HG02759 (cell line): Measurements from ENCODE around the gene CABLES1.
A peak's percentile ranks its signal among the peaks of the same experiment; 100 is the strongest.
"Not testable (repeated sequence)": the region's sequence is repeated elsewhere in the genome, so short reads cannot be mapped to it uniquely, and the experiment has no call there.

Experiments
- ATAC-seq: cut with Tn5 transposase; IDR thresholded peaks from one replicate; pipeline ENCODE4 v1.9.1; 2021; ENCODE audit warnings: mild to moderate bottlenecking, moderate library complexity; ENCODE audit not compliant: unreplicated experiment

CABLES1 gene

GRCh38 chr18:23259701-23260681, 124.7 kb downstream of the CABLES1 start:
- ATAC-seq, result peak; percentile 71

- ATAC-seq, result no peak
Observed at GRCh38 chr18:23260926-23261590, 125.8 kb downstream of the CABLES1 start.

- ATAC-seq, result no peak
Observed at GRCh38 chr18:23263551-23264235, 128.4 kb downstream of the CABLES1 start.

- no peak for ATAC-seq
Observed at GRCh38 chr18:23265682-23266399, 130.6 kb downstream of the CABLES1 start.

GRCh38 chr18:23266717-23267446, 131.6 kb downstream of the CABLES1 start:
- ATAC-seq, result peak; percentile 71

GRCh38 chr18:23267447-23267776, 132.1 kb downstream of the CABLES1 start:
- no peak for ATAC-seq

- no peak for ATAC-seq
Observed at GRCh38 chr18:23268641-23269040, 133.4 kb downstream of the CABLES1 start.

- ATAC-seq, result not testable (repeated sequence)
Observed at GRCh38 chr18:23269068-23269467, 133.8 kb downstream of the CABLES1 start.

GRCh38 chr18:23269928-23270327, 134.6 kb downstream of the CABLES1 start:
- no peak for ATAC-seq

GRCh38 chr18:23270986-23271680, 135.8 kb downstream of the CABLES1 start:
- ATAC-seq, result no peak

GRCh38 chr18:23272498-23273232, 137.4 kb downstream of the CABLES1 start:
- no peak for ATAC-seq

- ATAC-seq, result no peak
Observed at GRCh38 chr18:23273443-23273966, 138.2 kb downstream of the CABLES1 start.

- ATAC-seq, result no peak
Observed at GRCh38 chr18:23274638-23275482, 139.6 kb downstream of the CABLES1 start.

- no peak for ATAC-seq
Observed at GRCh38 chr18:23276451-23276850, 141.2 kb downstream of the CABLES1 start.

GRCh38 chr18:23277399-23277798, 142.1 kb downstream of the CABLES1 start:
- no peak for ATAC-seq

GRCh38 chr18:23279931-23280330, 144.6 kb downstream of the CABLES1 start:
- no peak for ATAC-seq

- no peak for ATAC-seq
Observed at GRCh38 chr18:23280844-23281243, 145.6 kb downstream of the CABLES1 start.
